Measurements from ENCODE around the gene TM4SF20.

DNA sequence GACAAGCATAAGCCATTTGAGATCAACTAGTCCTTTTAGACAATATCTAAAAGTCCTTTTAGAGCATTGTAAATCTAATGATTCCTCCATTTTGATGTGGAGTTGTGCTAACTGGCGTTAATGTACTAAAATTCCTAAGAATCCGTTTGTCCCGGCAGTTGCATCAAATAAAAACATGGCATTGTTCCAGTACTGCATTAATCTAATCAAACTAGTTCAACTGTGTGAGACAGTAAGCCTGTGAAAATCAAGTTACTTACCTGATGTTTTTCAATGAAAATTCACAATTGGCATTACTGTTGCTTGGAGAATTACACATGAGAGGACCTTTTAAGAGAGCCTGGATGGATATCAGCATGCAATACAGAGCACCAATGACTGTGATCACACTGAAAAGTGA lies 13.3 kb downstream of the TM4SF20 start:
- TF ChIP-seq, protein P1, sequence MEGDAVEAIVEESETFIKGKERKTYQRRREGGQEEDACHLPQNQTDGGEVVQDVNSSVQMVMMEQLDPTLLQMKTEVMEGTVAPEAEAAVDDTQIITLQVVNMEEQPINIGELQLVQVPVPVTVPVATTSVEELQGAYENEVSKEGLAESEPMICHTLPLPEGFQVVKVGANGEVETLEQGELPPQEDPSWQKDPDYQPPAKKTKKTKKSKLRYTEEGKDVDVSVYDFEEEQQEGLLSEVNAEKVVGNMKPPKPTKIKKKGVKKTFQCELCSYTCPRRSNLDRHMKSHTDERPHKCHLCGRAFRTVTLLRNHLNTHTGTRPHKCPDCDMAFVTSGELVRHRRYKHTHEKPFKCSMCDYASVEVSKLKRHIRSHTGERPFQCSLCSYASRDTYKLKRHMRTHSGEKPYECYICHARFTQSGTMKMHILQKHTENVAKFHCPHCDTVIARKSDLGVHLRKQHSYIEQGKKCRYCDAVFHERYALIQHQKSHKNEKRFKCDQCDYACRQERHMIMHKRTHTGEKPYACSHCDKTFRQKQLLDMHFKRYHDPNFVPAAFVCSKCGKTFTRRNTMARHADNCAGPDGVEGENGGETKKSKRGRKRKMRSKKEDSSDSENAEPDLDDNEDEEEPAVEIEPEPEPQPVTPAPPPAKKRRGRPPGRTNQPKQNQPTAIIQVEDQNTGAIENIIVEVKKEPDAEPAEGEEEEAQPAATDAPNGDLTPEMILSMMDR (IDR thresholded peaks at IDR 0.05), result no peak
- TF ChIP-seq, protein P2, sequence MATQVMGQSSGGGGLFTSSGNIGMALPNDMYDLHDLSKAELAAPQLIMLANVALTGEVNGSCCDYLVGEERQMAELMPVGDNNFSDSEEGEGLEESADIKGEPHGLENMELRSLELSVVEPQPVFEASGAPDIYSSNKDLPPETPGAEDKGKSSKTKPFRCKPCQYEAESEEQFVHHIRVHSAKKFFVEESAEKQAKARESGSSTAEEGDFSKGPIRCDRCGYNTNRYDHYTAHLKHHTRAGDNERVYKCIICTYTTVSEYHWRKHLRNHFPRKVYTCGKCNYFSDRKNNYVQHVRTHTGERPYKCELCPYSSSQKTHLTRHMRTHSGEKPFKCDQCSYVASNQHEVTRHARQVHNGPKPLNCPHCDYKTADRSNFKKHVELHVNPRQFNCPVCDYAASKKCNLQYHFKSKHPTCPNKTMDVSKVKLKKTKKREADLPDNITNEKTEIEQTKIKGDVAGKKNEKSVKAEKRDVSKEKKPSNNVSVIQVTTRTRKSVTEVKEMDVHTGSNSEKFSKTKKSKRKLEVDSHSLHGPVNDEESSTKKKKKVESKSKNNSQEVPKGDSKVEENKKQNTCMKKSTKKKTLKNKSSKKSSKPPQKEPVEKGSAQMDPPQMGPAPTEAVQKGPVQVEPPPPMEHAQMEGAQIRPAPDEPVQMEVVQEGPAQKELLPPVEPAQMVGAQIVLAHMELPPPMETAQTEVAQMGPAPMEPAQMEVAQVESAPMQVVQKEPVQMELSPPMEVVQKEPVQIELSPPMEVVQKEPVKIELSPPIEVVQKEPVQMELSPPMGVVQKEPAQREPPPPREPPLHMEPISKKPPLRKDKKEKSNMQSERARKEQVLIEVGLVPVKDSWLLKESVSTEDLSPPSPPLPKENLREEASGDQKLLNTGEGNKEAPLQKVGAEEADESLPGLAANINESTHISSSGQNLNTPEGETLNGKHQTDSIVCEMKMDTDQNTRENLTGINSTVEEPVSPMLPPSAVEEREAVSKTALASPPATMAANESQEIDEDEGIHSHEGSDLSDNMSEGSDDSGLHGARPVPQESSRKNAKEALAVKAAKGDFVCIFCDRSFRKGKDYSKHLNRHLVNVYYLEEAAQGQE (IDR thresholded peaks at IDR 0.05; ENCODE audit: low read depth, low read length), result no peak
- TF ChIP-seq EP300 (IDR thresholded peaks at IDR 0.05; ENCODE audit: borderline replicate concordance in 1 of 2, low read depth in 1 of 2, low read length in 1 of 2) (no peak), YY1 (IDR thresholded peaks at IDR 0.05; ENCODE audit: low read depth) (no peak), JUND (IDR thresholded peaks at IDR 0.05) (no peak), RFX5 (IDR thresholded peaks at IDR 0.05; ENCODE audit: low read length) (no peak), NFIC (IDR thresholded peaks at IDR 0.05; ENCODE audit: borderline replicate concordance) (no peak), FOXM1 (IDR thresholded peaks at IDR 0.05; ENCODE audit: low read depth) (no peak), EZH2phosphoT487 (IDR thresholded peaks at IDR 0.05; ENCODE audit: borderline replicate concordance, low read depth) (no peak), TAF1 (IDR thresholded peaks at IDR 0.05; ENCODE audit: borderline replicate concordance, low read depth, low read length) (no peak)
- TF ChIP-seq, protein P3, sequence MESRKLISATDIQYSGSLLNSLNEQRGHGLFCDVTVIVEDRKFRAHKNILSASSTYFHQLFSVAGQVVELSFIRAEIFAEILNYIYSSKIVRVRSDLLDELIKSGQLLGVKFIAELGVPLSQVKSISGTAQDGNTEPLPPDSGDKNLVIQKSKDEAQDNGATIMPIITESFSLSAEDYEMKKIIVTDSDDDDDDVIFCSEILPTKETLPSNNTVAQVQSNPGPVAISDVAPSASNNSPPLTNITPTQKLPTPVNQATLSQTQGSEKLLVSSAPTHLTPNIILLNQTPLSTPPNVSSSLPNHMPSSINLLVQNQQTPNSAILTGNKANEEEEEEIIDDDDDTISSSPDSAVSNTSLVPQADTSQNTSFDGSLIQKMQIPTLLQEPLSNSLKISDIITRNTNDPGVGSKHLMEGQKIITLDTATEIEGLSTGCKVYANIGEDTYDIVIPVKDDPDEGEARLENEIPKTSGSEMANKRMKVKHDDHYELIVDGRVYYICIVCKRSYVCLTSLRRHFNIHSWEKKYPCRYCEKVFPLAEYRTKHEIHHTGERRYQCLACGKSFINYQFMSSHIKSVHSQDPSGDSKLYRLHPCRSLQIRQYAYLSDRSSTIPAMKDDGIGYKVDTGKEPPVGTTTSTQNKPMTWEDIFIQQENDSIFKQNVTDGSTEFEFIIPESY (IDR thresholded peaks at IDR 0.05; ENCODE audit: borderline replicate concordance, low read depth), result no peak
